Ishikawa (cell line): Measurements from ENCODE around the gene TBCC.

Source experiments
- CEBPB ChIP-seq: IDR thresholded peaks from 2 replicates; pipeline ENCODE4 v1.6.1; 2012
- CREB1 ChIP-seq: IDR thresholded peaks from 2 replicates; pipeline ENCODE4 v1.6.1; 2012; ENCODE audit warnings: low read depth
- EGR1 ChIP-seq: IDR thresholded peaks from 2 replicates; pipeline ENCODE4 v1.6.1; 2012
- EP300 ChIP-seq: IDR thresholded peaks from 2 replicates; pipeline ENCODE4 v1.6.1; 2012; ENCODE audit warnings: borderline replicate concordance
- FOXM1 ChIP-seq: IDR thresholded peaks from 2 replicates; pipeline ENCODE4 v1.6.1; 2012; ENCODE audit warnings: low read depth, borderline replicate concordance
- MAX ChIP-seq: IDR thresholded peaks from 2 replicates; pipeline ENCODE4 v1.6.1; 2012
- NFIC ChIP-seq: IDR thresholded peaks from 2 replicates; pipeline ENCODE4 v1.6.1; 2012
- REST ChIP-seq: IDR thresholded peaks from 2 replicates; pipeline ENCODE4 v1.6.1; 2012; ENCODE audit warnings: low read depth, mild to moderate bottlenecking
- TAF1 ChIP-seq: IDR thresholded peaks from 2 replicates; pipeline ENCODE4 v1.6.1; 2012; ENCODE audit warnings: low read depth, mild to moderate bottlenecking
- ZBTB7A ChIP-seq: IDR thresholded peaks from 2 replicates; pipeline ENCODE4 v1.6.1; 2012; ENCODE audit warnings: low read depth

GRCh38 chr6:42762426-42762859 lies 16.5 kb upstream of the TBCC start:
- TF ChIP-seq TAF1 = no peak
- no peak for TF ChIP-seq REST
- no peak for TF ChIP-seq MAX
- no peak for TF ChIP-seq CREB1
- no peak for TF ChIP-seq CEBPB
- no peak for TF ChIP-seq ZBTB7A
- TF ChIP-seq EP300 = no peak
- TF ChIP-seq FOXM1 = no peak
- no peak for TF ChIP-seq NFIC
- TF ChIP-seq EGR1 = no peak
